DND-41 (cell line): ENCODE data around the gene SEPHS1.

ENCODE experiments used
- CTCF ChIP-seq: IDR thresholded peaks from 2 replicates; pipeline ENCODE4 v1.5.1; 2012; ENCODE audit warnings: borderline replicate concordance, low read length, moderate library complexity, mild to moderate bottlenecking; ENCODE audit not compliant: poor library complexity, severe bottlenecking; ENCODE audit errors: extremely low read depth
- EZH2 ChIP-seq: IDR thresholded peaks from 3 replicates; pipeline ENCODE4 v1.6.1; 2012; ENCODE audit warnings: borderline replicate concordance, low read depth, mild to moderate bottlenecking, moderate library complexity, low read length, inconsistent platforms; ENCODE audit not compliant: severe bottlenecking

GRCh38 chr10:13349463-13350274, 1.6 kb upstream of the SEPHS1 start:
- TF ChIP-seq CTCF (no peak), EZH2 (no peak)
